ENCODE data around the gene SORCS1. TPM values are rescaled to one million over a fixed set of nuclear protein-coding genes. Genes with fewer than 3 reads are reported as not detected.

Gene SORCS1
- total RNA-seq, 1 donor from 2014 or later = 1.9 TPM

DNA sequence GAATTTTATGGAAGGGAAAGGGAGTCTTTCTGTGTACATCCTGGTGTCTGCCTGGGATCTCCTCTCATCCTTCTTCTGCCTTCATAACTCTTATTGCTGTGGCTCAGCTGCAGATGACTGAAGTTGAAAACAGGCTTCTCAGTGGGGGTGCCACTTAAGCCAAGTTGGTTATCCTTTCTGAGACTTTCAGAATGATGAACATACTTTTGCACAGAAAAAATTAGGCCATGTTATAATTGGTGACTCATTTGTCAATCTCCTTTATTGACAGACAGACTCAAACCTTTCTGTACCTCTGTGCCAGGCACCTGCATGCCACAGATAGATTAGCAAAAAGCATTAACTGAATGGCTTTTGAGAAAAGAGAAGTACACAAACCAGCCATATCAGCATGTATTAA, 430.3 kb downstream of the SORCS1 start:
- DNase-seq = no peak

GRCh38 chr10:106728232-106728631, 436.3 kb downstream of the SORCS1 start:
- DNase-seq = no peak

GRCh38 chr10:106727170-106727569, 437.3 kb downstream of the SORCS1 start:
- DNase-seq = no peak

- DNase-seq = no peak
These were observed 442.0 kb downstream of the SORCS1 start for GRCh38 chr10:106722524-106722923.

DNA sequence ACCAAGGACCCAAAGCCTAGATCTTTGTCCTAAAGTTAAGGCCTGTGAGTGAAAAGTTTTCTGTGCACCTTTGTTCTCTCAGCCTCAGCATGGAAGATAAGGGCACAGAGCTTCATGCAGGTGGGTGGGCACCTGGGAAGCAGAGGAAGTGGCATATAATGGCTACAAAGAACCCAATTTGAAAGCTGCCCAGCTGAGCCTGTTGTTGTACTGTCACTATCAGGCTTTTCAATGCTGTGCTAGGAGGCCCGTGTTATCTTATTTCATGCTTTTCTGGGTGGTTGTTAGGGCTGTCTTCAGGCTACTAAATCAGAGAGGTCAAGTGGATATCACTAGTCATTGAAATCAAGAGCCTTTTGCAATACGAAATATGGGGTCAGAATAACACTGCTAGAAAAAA, 443.8 kb downstream of the SORCS1 start:
- no peak for DNase-seq

GRCh38 chr10:106716381-106716780, 448.1 kb downstream of the SORCS1 start:
- peak; percentile 38 for DNase-seq

DNA sequence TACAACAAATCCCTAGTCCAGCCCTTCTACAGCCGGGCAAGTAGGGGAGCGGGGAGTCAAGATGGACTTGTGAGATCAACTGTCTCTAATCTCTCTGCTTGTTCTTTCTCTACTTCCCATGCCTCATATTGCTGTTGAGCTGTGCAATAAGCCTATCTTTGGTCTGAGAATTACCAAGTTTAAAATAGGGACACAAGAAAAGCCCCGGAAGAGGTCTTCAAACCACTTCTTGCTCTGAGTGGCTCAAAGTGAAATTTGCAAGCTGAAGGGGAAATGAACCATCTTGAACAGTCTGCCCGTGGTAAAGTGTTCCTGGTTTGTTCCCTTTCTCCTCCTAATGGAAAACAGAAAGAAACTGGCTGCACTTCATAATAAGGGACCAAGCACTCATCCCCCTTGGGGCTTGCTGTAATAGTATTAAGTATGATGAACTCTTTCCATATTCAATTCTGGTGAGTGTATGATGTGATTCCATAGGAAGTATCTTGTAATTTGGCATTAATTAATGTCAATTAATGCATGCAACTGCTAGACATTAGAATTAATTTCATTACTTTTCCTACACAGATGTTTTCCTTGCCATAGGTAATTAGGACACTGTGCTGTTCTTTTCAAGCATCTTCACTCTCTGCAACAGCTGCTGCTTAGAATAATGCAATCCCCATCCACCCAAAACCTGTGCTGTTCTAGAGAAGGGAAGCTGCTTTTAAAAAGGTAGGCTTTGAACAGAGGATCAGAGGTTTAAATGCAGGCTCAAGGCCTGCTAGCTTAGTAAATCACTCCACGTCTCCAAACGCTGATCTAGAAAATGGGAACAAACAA, 449.6 kb downstream of the SORCS1 start:
- peak; percentile 27 for DNase-seq

GRCh38 chr10:106713846-106714245, 450.7 kb downstream of the SORCS1 start:
- DNase-seq = no peak

GRCh38 chr10:106712988-106713387, 451.5 kb downstream of the SORCS1 start:
- no peak for DNase-seq

DNA sequence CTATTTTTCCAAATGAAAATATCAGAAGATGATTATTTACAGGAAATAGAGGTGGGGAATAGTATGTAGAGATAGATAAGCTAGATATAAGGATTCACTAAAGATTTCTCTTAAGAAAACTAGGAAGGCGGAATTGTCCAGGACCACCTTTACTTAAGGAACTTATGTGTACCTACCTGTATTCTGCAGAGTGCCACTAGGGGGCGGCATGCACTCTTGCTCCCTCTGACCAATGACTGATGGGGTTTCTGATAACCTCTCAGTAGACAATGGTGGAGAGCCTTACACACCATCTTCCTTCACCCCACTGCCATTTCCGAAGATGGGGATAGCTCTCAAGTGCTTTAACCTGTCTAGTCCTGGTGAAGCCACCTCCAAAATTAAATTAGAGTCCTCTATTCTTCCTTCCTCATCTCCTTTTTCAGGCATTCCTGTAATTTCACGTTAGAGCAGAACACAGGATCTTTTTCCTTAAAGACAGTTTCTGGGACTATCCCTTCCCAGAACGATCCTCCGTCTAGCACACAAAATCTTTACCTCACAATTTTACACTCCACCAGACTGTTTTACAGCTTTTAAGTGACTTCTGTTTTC, 453.1 kb downstream of the SORCS1 start:
- no peak for DNase-seq

- no peak for DNase-seq
These were observed 456.0 kb downstream of the SORCS1 start for GRCh38 chr10:106708506-106708905.

GRCh38 chr10:106707657-106708056, 456.8 kb downstream of the SORCS1 start:
- DNase-seq = no peak

- DNase-seq = no peak
These were observed 458.4 kb downstream of the SORCS1 start for GRCh38 chr10:106706127-106706526.

- DNase-seq = peak; percentile 33
These were observed 458.8 kb downstream of the SORCS1 start for GRCh38 chr10:106705681-106706100.

GRCh38 chr10:106696239-106696638, 468.3 kb downstream of the SORCS1 start:
- DNase-seq = no peak

DNA sequence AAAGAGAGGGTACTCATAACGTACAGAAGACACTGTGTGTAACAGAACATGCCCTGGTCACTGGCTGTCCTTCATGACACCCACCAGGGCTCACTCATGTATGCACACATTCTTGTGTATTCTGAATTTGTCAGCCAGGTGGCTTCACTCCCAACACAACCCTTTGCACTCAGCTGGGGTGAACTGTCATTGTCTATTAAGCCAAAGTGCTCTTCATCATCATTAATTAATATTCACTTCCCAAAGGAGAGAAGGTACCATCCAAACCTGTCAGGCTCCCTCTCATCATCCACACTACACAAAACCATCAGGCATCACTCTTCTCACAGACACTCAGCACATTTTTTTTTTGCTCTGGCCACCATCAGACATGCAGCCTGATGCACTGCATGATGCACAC, 469.8 kb downstream of the SORCS1 start:
- DNase-seq = no peak

GRCh38 chr10:106682175-106682574, 482.3 kb downstream of the SORCS1 start:
- peak; percentile 26 for DNase-seq

DNA sequence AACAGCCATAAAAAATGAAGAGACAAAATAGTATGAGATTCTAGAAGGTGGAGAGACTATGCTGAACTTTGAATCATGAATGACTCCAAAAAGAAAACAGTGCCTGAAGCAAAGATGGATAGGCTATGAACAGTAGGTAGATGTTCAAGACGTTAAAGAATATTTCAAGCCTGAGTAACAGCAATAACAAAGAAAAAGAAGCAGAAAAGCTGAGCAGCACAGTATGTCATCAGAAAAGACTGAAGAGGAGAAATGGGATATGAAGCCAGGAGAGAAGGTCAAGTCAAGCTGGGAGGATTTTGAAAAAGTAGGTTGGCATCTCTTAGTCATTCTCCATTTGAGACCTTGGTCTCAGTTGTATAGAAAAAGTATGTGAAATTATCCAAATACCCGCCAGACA, 484.4 kb downstream of the SORCS1 start:
- DNase-seq = no peak

- no peak for DNase-seq
These were observed 485.2 kb downstream of the SORCS1 start for GRCh38 chr10:106679314-106679713.

DNA sequence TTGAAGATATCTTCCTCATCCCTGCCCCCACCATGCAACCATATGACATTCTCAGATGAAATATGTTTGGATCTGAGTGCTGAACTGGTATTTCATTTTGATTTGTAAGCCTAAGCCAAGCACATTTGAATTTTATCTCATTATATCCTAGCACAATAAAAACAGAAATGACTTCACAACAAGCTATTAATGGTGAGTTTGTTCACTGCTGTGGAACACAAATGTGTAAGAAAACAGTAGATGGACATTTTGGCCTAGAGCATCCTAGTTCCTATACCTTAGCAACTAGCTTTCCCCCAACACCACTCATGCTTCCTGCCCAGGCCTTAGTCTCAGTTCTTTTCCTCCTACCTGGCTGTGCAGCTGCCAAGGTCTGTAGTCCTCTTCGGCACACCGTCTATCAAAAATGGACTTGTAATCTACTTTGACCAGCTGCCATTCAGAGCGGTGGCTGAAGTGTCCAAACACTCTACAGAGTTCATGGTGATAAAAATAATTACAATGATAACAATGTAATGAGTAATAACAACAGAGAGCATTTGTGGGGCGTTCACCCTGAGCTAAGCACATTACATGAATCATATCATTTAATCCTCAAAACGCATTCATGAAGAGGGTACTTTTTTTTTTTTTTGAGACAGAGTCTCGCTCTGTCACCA, 491.9 kb downstream of the SORCS1 start:
- no peak for DNase-seq

DNA sequence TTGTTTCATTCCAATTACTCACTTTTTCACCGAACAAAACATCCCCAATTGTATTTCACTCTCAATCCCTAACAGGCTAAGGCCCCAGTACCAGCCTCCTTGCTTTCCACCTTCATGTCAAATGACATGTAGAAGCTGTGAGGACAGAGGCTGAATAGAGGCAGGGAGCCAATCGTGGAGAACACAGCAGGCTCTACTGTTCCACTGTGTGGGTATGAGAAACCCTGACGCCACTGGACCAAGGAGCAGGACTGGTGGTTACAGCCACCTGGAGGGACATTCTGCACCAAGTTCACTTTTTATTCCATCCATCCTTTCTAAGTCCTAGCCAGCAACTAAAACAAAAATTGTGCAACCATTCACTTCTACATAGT, 502.8 kb downstream of the SORCS1 start:
- no peak for DNase-seq

- no peak for DNase-seq
These were observed 503.3 kb downstream of the SORCS1 start for GRCh38 chr10:106661133-106661766.

DNA sequence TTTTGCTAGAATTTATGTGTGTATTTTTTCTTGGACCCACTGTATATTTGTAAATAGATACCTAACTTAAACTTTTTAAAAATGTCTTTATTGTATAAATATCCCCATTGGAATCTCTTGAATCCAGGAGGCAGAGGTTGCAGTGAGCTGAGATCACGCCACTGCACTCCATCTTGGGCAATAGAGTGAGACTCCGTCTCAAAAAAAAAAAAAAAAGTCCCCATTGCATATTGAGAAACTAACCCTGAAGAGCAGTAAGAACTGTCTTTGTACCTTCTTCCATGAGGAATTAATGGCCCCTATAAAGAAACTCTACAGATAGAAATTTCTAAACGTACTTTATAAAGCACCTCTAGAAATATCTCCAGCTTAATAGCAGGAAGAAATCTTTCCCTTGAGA, 504.0 kb downstream of the SORCS1 start:
- DNase-seq = no peak

All from skin of body (tissue), 2 donors.